ENCODE results near the gene ADAM23.
A peak's percentile ranks its signal among the peaks of the same experiment; 100 is the strongest.

Gene ADAM23

DNA sequence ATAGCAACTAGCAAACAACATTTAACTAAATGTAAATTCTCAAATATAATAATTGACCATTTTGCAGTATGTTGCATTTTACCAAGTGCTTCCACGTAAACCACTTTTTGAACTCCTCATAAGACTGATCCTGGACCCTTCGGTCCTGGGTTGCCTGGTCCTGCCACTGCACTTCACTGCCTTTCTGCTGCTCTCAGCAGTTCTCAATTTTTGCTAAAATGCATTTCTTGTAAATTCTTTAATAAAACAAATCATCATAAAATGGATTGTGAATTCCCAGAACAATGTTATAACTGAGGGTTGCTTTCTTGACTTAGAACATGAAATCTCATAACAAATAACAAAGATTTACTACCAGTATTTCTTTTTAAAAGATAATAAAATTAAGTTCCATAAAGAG lies 12.9 kb upstream of the ADAM23 start:
- Mint-ChIP-seq H3K4me3 (no peak overlapping the region), H3K27me3 (peaks cover 4% of the 10 kb centered on the region), H3K27ac (no peak overlapping the region), H3K4me1 (no peaks in the 10 kb centered on the region), H3K9me3 (no peaks in the 10 kb centered on the region), H3K36me3 (no peaks in the 10 kb centered on the region)
- ATAC-seq (ENCODE audit: low read depth) (no peak), DNase-seq (ENCODE audit: low spot score in 2 of 2) (no peak)

DNA sequence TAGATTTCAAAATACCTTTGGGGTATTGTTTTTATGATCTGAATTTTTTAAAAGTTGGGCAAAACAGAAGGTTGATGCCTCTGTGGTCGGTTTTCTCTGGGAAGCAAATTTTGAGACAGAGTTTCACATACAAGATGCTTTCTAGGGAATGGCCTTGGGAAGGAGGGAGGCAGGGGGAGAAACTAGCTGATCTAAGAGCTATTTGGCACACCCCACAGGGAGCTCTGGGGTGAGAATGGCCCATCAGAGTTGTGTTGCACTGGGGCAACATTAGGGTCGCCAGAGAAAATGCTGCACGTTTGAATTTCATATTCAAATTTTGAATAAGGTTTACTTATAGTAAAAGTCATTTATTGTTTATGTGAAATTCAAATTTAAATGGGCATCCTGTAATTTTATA lies 11.9 kb upstream of the ADAM23 start:
- Mint-ChIP-seq H3K36me3 (no peaks in the 10 kb centered on the region), H3K4me3 (no peak overlapping the region), H3K27ac (no peak overlapping the region), H3K27me3 (peaks cover 5% of the 10 kb centered on the region), H3K9me3 (no peaks in the 10 kb centered on the region), H3K4me1 (no peaks in the 10 kb centered on the region)
- no peak for ATAC-seq (ENCODE audit: low read depth)
- DNase-seq (ENCODE audit: low spot score in 2 of 2), result no peak

DNA sequence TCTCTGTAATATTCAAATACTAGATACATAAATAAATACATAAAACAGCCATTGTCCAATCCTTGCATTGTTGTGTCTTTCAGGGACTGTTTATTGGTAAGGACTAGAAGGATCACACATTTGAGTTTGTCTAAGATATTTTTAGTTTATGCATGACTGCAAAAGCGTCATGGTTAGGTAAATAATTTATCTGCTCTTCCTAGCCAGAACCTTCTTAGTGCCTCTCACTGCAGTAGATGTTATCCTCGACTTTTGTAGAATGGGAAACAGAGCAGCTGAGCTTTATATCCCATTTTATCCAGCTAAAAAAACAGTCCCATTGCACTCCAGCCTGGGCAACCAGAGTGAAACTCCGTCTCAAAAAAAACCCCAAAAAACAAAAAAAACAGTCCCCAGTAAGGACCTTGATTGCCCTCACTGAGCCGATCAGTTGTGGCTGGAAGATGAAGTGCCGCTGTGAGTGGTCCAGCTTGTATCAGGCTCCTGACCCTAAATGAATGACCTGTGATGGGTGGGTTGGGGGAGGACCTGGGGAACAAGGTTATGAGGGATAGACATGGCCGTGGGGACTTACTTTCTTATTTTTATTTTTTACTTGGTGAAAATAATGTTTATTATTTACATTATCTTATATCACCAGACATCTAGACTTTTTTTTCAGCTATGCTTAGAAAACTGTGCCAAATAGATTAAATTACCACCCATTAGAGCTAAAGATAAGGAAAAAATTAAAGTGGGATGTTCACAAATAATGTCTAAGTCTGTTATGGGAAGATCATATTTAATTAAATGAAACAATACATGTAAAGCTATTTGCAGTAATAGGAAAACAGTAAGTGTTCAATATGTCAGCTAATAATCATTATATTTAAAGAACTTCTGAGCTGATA lies 10.9 kb upstream of the ADAM23 start:
- DNase-seq (ENCODE audit: low spot score in 2 of 2), result no peak
- H3K27ac Mint-ChIP-seq, result no peak overlapping the region
- no peak for ATAC-seq (ENCODE audit: low read depth)
- H3K36me3 Mint-ChIP-seq, result no peaks in the 10 kb centered on the region
- no peaks in the 10 kb centered on the region for H3K4me1 Mint-ChIP-seq
- H3K27me3 Mint-ChIP-seq, result peaks cover 5% of the 10 kb centered on the region
- H3K9me3 Mint-ChIP-seq, result no peaks in the 10 kb centered on the region
- H3K4me3 Mint-ChIP-seq, result no peak overlapping the region

DNA sequence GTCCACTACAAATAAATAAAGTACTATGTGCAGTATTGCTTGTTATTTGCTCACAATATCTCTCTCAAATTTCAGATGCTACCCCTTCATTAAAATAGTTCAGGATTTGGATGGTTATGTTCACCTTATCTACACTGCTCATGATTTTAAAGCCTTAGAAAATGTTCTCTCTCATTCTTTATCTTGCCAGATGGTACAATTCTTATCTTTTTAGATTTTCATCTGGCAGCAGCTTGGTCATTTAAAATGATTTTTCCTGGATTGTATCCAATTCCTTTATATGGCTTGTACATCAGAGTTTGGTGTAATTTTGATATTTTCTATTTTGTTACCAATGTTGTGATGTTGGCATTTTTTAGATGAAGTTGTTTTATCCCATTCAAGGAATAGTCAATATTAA lies 10.1 kb upstream of the ADAM23 start:
- Mint-ChIP-seq H3K4me3 (no peak overlapping the region), H3K4me1 (no peaks in the 10 kb centered on the region), H3K9me3 (no peaks in the 10 kb centered on the region), H3K27ac (no peak overlapping the region), H3K27me3 (peaks cover 7% of the 10 kb centered on the region), H3K36me3 (no peaks in the 10 kb centered on the region)
- DNase-seq (ENCODE audit: low spot score in 2 of 2) (no peak), ATAC-seq (ENCODE audit: low read depth) (no peak)

DNA sequence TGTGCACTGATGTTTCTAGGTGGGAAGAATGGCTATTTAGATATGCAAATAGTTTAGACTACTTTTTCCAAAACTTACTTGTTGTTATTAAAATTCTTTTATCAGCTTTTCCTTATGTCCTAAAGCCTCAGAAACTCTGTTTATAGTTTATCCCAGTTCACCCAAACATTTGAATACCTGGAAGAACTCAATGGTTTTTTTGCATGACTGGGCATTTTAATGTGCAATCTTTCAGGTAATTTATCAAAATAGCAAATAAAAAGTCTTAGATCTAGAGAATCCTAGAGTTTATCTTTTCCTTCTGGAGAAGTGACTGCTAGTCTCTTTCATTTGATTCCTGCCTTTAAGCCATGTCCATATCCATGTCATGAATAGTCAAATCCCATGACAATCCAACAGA lies 9.6 kb upstream of the ADAM23 start:
- Mint-ChIP-seq H3K4me1 (no peaks in the 10 kb centered on the region), H3K27me3 (peaks cover 8% of the 10 kb centered on the region), H3K36me3 (no peaks in the 10 kb centered on the region), H3K4me3 (no peak overlapping the region), H3K27ac (no peak overlapping the region), H3K9me3 (no peaks in the 10 kb centered on the region)
- DNase-seq (ENCODE audit: low spot score in 2 of 2) (no peak), ATAC-seq (ENCODE audit: low read depth) (no peak)

DNA sequence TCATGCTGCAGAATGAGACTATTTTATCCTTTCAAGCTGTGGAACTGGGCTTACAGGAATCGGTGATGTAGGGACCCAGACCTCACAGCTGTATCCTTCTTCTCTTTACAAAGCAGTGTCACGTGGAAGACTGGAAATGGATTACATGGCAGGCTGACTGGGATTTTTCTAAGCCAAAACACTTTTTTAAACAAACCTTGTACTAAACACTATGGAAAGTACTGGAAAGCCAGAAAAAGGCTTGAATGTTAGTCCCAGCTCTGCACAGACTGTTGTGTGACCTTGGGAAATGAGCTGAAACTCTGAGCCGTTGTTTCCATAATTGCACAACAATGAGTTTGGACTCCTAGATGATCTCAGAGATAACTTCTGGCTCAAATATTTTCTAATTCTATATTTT lies 7.6 kb upstream of the ADAM23 start:
- Mint-ChIP-seq H3K27me3 (peaks cover 7% of the 10 kb centered on the region), H3K4me3 (no peak overlapping the region), H3K27ac (no peak overlapping the region), H3K36me3 (no peaks in the 10 kb centered on the region), H3K4me1 (no peaks in the 10 kb centered on the region), H3K9me3 (no peaks in the 10 kb centered on the region)
- ATAC-seq (ENCODE audit: low read depth) (no peak), DNase-seq (ENCODE audit: low spot score in 2 of 2) (no peak)

DNA sequence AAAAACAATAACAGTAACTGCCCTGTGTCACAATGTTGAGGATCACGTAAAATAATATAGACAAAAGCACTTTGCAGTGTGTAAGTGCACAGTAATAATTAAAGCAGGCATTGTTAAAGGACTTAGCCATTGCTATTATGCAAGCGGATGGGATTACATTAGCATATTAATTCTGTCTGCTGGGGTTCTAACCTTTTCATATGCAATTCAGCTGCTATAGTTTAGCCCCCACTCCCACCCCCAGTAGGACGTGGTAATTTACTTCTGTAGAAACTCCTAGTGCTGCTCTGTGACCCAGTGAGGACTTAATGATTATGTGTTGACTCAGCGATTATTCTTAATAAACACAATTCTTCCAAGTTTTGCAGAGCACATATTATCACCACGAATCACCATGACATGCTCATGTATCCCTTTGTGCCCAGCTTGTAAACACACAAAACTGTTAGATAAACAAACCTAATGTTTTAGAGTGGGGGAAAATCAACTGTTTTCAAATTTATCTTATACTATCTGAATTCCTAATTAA lies 5.1 kb upstream of the ADAM23 start:
- Mint-ChIP-seq H3K36me3 (no peaks in the 10 kb centered on the region), H3K4me3 (no peak overlapping the region), H3K27ac (no peak overlapping the region), H3K27me3 (peaks cover 14% of the 10 kb centered on the region), H3K9me3 (no peaks in the 10 kb centered on the region), H3K4me1 (peaks cover 6% of the 10 kb centered on the region)
- ATAC-seq (ENCODE audit: low read depth) (no peak), DNase-seq (ENCODE audit: low spot score in 2 of 2) (no peak)

DNA sequence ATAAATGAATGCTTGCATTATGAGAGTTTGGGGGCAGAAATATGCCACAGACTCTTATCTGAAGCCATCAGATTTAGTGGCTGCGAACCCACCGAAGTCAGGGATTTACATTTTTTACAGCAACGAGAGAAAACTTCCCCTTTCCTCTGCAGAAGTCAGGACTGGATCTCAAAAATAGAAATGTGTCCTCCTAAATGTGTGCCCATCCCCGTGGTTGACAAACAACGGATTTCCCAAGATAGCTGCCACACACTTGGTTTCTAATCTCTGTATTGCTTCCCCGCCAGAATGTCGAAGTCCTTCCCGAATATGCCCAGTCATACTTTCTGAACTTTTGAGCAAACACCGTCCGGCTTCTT lies 879 bp upstream of the ADAM23 start:
- H3K9me3 Mint-ChIP-seq, result no peaks in the 10 kb centered on the region
- peaks cover 10% of the 10 kb centered on the region for H3K4me1 Mint-ChIP-seq
- no peak overlapping the region for H3K27ac Mint-ChIP-seq
- H3K4me3 Mint-ChIP-seq, result peak overlapping the region; percentile 63
- ATAC-seq (ENCODE audit: low read depth), result no peak
- no peaks in the 10 kb centered on the region for H3K36me3 Mint-ChIP-seq
- H3K27me3 Mint-ChIP-seq, result peaks cover 24% of the 10 kb centered on the region
- DNase-seq (ENCODE audit: low spot score in 2 of 2), result no peak

DNA sequence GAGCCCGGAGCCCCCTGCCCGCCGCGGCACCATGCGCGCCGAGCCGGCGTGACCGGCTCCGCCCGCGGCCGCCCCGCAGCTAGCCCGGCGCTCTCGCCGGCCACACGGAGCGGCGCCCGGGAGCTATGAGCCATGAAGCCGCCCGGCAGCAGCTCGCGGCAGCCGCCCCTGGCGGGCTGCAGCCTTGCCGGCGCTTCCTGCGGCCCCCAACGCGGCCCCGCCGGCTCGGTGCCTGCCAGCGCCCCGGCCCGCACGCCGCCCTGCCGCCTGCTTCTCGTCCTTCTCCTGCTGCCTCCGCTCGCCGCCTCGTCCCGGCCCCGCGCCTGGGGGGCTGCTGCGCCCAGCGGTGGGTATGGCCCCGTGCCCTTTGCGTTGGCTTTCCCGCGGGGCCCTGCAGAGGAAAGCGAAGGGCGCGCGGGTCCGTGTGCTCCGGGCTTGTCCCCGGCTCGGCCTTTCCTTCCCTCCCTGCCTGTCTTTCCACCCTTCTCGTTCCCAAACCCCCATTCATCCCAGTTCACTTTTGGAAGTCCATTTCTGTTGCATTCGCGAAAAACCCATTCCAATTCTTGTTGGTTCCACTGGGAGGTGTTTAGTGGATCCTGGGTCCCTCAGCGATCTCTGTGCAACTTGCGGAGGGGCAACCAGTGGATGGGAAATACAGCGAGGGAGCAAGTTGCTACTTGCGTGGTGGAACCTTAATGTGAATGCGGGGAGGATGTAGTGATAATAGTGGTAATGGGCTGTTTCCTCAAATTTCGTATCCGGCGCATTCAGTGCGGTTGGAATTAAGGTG lies 599 bp downstream of the ADAM23 start:
- no peaks in the 10 kb centered on the region for H3K9me3 Mint-ChIP-seq
- ATAC-seq (ENCODE audit: low read depth) (peak; percentile 53), DNase-seq (ENCODE audit: low spot score in 2 of 2) (peak in 1 of 2 donors; percentile 14)
- H3K4me3 Mint-ChIP-seq, result peak overlapping the region; percentile 83
- no peaks in the 10 kb centered on the region for H3K36me3 Mint-ChIP-seq
- peaks cover 24% of the 10 kb centered on the region for H3K27me3 Mint-ChIP-seq
- H3K27ac Mint-ChIP-seq, result no peak overlapping the region
- H3K4me1 Mint-ChIP-seq, result peaks cover 10% of the 10 kb centered on the region

DNA sequence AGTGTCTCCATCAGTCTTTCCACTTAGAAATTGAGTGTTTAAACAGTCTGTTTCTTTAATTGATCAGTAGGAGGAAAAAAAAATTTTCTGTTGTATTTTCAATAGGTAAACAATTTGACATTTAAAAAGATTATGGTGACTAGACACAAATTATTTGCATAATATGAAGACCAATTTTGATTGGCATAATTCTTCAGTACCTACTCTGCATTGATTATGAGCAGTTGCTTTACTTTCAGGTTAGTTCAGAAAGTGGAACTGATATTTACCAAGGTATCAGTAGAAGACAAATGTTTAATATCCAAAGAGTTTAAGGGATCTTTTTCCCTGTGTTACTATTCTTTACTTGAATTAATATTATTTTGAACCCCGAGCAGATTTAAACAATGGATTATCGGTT lies 2.6 kb downstream of the ADAM23 start:
- DNase-seq (ENCODE audit: low spot score in 2 of 2) (no peak), ATAC-seq (ENCODE audit: low read depth) (no peak)
- peaks cover 5% of the 10 kb centered on the region for H3K9me3 Mint-ChIP-seq
- no peak overlapping the region for H3K4me3 Mint-ChIP-seq
- no peaks in the 10 kb centered on the region for H3K36me3 Mint-ChIP-seq
- no peak overlapping the region for H3K27ac Mint-ChIP-seq
- peaks cover 10% of the 10 kb centered on the region for H3K4me1 Mint-ChIP-seq
- peaks cover 30% of the 10 kb centered on the region for H3K27me3 Mint-ChIP-seq

DNA sequence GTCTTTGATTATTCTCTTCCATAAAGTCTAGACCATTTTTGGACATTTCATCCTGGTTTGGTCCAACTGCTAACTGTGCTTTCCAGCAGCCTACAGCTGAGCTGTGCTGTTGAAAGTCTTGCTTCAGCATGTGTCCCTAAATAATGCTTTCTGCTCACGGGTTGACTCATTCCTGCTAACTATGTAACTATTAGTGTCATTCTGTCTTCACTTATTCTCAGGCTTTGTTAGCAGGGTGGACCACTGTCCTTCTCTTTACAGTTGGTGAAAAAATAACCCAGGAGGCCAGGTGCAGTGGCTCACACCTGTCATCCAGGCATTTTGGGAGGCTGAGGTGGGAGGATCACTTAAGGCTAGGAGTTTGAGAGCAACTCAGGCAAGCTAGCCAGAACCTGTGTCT lies 8.9 kb downstream of the ADAM23 start:
- Mint-ChIP-seq H3K27ac (no peak overlapping the region), H3K4me3 (no peak overlapping the region), H3K36me3 (no peaks in the 10 kb centered on the region), H3K4me1 (no peaks in the 10 kb centered on the region), H3K27me3 (peaks cover 19% of the 10 kb centered on the region), H3K9me3 (peaks cover 5% of the 10 kb centered on the region)
- DNase-seq (ENCODE audit: low spot score in 2 of 2) (no peak), ATAC-seq (ENCODE audit: low read depth) (no peak)

DNA sequence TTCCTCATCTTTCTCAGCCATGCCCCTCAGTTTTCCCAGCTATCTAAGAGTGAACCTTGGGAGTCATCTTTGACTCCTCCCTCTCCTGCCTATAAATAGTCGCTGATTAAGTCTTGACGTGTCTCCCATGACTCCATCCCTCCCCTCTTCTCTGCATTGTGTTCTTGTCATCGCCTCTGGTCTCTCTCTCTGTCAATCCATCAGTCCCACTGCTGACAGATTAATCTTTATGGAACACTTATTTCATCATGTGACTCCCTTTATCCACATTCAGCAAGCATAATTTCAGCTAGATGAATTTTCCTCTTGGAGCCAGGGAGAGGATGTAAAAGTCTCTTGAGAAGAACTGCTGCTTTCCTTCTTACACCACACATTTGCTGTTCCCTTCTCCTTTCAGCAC lies 9.4 kb downstream of the ADAM23 start:
- ATAC-seq (ENCODE audit: low read depth), result no peak

DNA sequence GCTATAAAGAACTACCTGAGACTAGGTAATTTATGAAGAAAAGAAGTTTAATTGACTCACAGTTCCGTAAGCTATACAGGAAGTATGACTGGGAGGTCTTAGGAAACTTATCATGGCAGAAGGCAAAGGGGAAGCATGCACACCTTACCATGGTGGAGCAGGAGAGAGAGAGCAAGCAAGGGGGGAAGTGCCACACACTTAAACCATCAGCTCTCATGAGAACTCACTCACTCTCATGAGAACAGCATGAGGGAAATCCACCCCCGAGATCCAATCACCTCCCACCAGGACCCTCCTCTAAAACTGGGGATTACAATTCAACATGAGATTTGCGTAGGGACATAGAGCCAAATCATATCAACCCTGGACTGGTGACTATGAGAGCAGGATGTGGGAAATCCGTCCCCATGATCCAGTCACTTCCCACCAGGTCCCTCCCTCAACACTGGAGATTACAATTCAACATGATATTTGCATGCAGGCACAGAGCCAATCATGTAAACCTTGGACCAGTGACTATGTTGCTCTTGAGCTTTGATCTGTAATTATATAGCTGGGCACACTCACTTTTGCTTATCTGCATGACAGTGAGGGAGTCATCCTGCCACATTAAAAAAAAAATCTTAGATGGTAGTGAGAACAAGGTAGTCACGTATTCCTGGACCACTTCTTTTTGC lies 12.9 kb downstream of the ADAM23 start:
- H3K27me3 Mint-ChIP-seq, result peaks cover 12% of the 10 kb centered on the region
- H3K9me3 Mint-ChIP-seq, result no peaks in the 10 kb centered on the region
- no peak overlapping the region for H3K27ac Mint-ChIP-seq
- ATAC-seq (ENCODE audit: low read depth), result no peak
- H3K4me1 Mint-ChIP-seq, result no peaks in the 10 kb centered on the region
- H3K36me3 Mint-ChIP-seq, result no peaks in the 10 kb centered on the region
- H3K4me3 Mint-ChIP-seq, result no peak overlapping the region
- DNase-seq (ENCODE audit: low spot score in 2 of 2), result no peak

More for the DNA sequence above, 9.4 kb downstream of the ADAM23 start:
- H3K27me3 Mint-ChIP-seq, result peaks cover 19% of the 10 kb centered on the region
- peaks cover 5% of the 10 kb centered on the region for H3K9me3 Mint-ChIP-seq
- no peaks in the 10 kb centered on the region for H3K4me1 Mint-ChIP-seq
- no peak overlapping the region for H3K4me3 Mint-ChIP-seq
- no peaks in the 10 kb centered on the region for H3K36me3 Mint-ChIP-seq
- no peak for DNase-seq (ENCODE audit: low spot score in 2 of 2)
- no peak overlapping the region for H3K27ac Mint-ChIP-seq

DNA sequence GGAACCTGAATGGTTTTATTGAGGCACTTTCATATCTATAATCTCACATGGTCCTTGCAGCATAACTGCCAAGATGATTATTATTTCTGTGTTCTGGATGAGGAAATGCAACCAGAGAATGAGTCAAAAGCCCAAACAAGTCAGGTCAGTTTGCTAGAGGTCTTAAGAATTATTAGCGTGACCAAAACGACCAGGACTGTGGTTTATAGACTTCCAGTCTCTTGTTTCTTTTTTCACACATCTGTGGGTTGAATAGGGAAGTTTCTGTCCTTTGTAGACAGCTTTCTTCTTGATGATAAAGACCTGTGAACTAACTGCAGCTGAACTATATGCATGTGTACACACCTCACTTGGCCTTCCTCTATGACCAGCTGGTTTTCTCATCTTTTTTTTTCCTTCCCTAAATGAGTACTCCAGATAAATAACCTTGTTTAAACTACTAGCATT lies 13.9 kb downstream of the ADAM23 start:
- no peak overlapping the region for H3K4me3 Mint-ChIP-seq

More for the DNA sequence above, 13.9 kb downstream of the ADAM23 start:
- DNase-seq (ENCODE audit: low spot score in 2 of 2) (no peak), ATAC-seq (ENCODE audit: low read depth) (no peak)
- H3K27ac Mint-ChIP-seq, result no peak overlapping the region
- H3K27me3 Mint-ChIP-seq, result peaks cover 14% of the 10 kb centered on the region
- H3K36me3 Mint-ChIP-seq, result no peaks in the 10 kb centered on the region
- H3K9me3 Mint-ChIP-seq, result no peaks in the 10 kb centered on the region
- no peaks in the 10 kb centered on the region for H3K4me1 Mint-ChIP-seq
